ENCODE data around the gene ASB6.

DNA sequence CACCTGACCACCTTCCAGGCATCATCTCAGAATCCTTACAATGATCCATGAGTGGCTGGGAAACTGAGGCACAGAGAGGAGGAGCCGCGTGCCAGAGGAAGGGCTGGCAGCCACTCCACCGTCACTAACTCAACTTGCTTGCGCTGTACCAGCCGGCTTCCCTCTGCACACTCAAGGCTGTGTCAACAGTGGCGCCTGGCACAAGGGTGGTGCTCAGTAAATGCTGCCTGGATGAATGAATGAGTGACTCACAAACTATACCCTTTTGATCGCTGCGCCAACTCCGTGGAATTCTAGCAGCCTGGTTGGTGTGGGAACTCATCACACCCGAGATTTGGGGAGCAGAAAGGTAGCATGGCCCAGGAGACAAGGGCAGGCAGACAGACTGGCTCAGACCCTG lies 45.4 kb upstream of the ASB6 start:
- TF ChIP-seq EZH2phosphoT487 (IDR thresholded peaks at IDR 0.05; ENCODE audit: insufficient read depth, low read depth) (no peak), EZH2 (IDR thresholded peaks at IDR 0.05; ENCODE audit: insufficient read depth, poor library complexity, severe bottlenecking) (no peak)
